ENCODE measurements around the gene MCTP1. TPM values are rescaled to one million over a fixed set of nuclear protein-coding genes. Genes with fewer than 3 reads are reported as not detected.

MCTP1 gene
- total RNA-seq, 2 donors from 2014 or later = 6.6 to 11.2 TPM

DNA sequence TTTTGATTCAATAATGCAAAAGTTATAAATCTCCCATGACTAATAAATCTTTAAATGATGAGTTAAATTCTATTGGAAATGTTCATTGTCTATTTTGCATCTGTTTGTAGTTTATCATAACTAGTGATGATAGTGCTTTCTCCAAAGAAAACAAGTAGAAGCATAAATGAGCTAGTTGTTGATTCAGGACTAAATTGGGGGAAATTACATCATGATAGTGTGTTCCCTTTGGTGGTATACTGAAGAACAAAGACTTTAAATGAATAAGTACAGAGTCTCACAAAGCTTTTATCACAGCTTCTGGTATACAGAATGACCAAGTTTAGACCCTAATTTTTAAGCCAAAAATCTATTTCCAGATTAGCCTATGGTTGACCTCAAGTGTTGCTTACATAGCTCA is 173.8 kb downstream of the MCTP1 start:
- ATAC-seq (no peak), DNase-seq (ENCODE audit: low spot score) (no peak)
- Mint-ChIP-seq H3K27ac (no peak overlapping the region), H3K4me3 (no peak overlapping the region), H3K4me1 (ENCODE audit: low read depth in 2 of 2) (no peaks in the 10 kb centered on the region), H3K27me3 (peaks cover 3 to 6% of the 10 kb centered on the region in 2 donors), H3K9me3 (no peaks in the 10 kb centered on the region), H3K36me3 (no peaks in the 10 kb centered on the region)

- DNase-seq (ENCODE audit: low spot score) (no peak), ATAC-seq (no peak)
- Mint-ChIP-seq H3K36me3 (no peaks in the 10 kb centered on the region), H3K9me3 (no peaks in the 10 kb centered on the region), H3K27me3 (peaks cover 2 to 3% of the 10 kb centered on the region in 2 donors), H3K4me3 (no peak overlapping the region), H3K4me1 (ENCODE audit: low read depth in 2 of 2) (no peaks in the 10 kb centered on the region), H3K27ac (no peak overlapping the region)
Observed at GRCh38 chr5:95110118-95110517, 174.8 kb downstream of the MCTP1 start.

DNA sequence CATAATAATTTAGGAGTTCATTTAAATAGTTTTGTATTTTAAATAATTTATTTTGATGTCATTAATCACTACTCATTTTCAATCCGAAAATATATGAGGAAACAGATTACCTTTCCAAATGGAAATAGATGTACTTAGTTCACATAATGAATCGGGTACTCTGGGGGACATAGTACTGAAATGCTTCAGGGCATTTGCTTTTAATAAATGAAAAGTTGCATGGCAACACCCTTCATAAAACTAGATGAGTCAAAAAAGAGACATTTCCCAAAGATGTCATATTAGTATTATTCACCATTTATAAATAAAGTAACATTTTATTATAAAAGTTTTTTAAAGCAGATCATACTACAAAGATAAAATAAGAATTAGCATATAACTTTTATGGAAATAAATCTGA is 177.8 kb downstream of the MCTP1 start:
- H3K9me3 Mint-ChIP-seq = no peaks in the 10 kb centered on the region
- no peaks in the 10 kb centered on the region for H3K4me1 Mint-ChIP-seq (ENCODE audit: low read depth in 2 of 2)
- peaks cover 0 to 3% of the 10 kb centered on the region in 2 donors for H3K27me3 Mint-ChIP-seq
- no peak for ATAC-seq
- no peak overlapping the region for H3K4me3 Mint-ChIP-seq
- H3K27ac Mint-ChIP-seq = no peak overlapping the region
- no peak for DNase-seq (ENCODE audit: low spot score)
- no peaks in the 10 kb centered on the region for H3K36me3 Mint-ChIP-seq

- ATAC-seq = no peak
- Mint-ChIP-seq H3K27ac (no peak overlapping the region), H3K27me3 (peaks cover 0 to 3% of the 10 kb centered on the region in 2 donors), H3K9me3 (no peaks in the 10 kb centered on the region), H3K4me3 (no peak overlapping the region), H3K4me1 (ENCODE audit: low read depth in 2 of 2) (no peaks in the 10 kb centered on the region), H3K36me3 (no peaks in the 10 kb centered on the region)
- no peak for DNase-seq (ENCODE audit: low spot score)
Observed at GRCh38 chr5:95105638-95106037, 179.3 kb downstream of the MCTP1 start.

DNA sequence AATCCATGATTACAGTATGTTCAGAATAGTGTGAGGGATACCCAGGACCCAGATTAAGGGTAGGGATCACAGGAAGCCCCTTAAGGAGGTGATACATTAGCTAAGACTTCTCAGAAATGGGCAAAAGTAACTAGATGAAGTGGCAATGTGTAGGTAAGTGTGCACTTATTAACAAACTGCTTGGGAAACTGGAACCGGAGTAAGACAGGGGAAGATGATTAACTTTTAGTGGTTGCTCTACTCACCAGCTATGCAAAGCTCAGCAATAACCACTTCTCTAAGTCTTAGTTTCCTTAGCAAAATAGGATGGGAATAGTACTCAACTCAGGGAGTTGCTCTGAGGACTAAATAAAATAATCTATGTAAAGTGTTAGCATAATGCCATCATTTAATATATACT is 182.2 kb downstream of the MCTP1 start:
- Mint-ChIP-seq H3K27ac (no peak overlapping the region), H3K4me1 (ENCODE audit: low read depth in 2 of 2) (no peaks in the 10 kb centered on the region), H3K27me3 (no peaks in the 10 kb centered on the region), H3K9me3 (no peaks in the 10 kb centered on the region), H3K4me3 (no peak overlapping the region), H3K36me3 (no peaks in the 10 kb centered on the region)
- ATAC-seq = no peak
- no peak for DNase-seq (ENCODE audit: low spot score)

DNA sequence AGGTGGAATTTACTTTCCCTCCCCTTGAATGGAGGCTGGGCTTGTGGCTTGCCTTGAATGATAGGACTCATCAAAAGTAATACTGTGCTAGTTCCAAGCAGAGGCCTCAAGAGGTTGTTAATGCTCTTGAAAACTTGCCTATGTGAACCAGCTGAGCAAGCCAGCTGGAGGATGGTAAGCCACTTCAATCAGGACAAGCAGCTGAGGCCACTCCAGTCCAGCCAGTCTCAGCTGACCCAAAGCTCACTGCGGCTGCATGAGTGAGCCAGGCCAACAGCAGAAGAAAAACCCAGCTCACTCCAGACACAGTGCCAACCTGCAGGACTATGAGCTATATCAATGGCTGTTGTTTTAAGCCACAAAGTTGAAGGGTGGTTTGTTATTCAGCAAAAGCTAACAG is 182.8 kb downstream of the MCTP1 start:
- H3K9me3 Mint-ChIP-seq = no peaks in the 10 kb centered on the region
- ATAC-seq = peak in 1 of 2 donors; percentile 40
- no peak overlapping the region for H3K27ac Mint-ChIP-seq
- no peaks in the 10 kb centered on the region for H3K27me3 Mint-ChIP-seq
- H3K4me3 Mint-ChIP-seq = no peak overlapping the region
- no peaks in the 10 kb centered on the region for H3K4me1 Mint-ChIP-seq (ENCODE audit: low read depth in 2 of 2)
- no peaks in the 10 kb centered on the region for H3K36me3 Mint-ChIP-seq
- no peak for DNase-seq (ENCODE audit: low spot score)

- DNase-seq (ENCODE audit: low spot score) (no peak), ATAC-seq (no peak)
- H3K27me3 Mint-ChIP-seq = peaks cover 3 to 7% of the 10 kb centered on the region in 2 donors
- no peaks in the 10 kb centered on the region for H3K36me3 Mint-ChIP-seq
- no peaks in the 10 kb centered on the region for H3K4me1 Mint-ChIP-seq (ENCODE audit: low read depth in 2 of 2)
- peaks cover 5% of the 10 kb centered on the region for H3K9me3 Mint-ChIP-seq
- no peak overlapping the region for H3K4me3 Mint-ChIP-seq
- no peak overlapping the region for H3K27ac Mint-ChIP-seq
Observed at GRCh38 chr5:95100551-95100950, 184.3 kb downstream of the MCTP1 start.

GRCh38 chr5:95098012-95098411 is 186.9 kb downstream of the MCTP1 start:
- Mint-ChIP-seq H3K36me3 (no peaks in the 10 kb centered on the region), H3K4me1 (ENCODE audit: low read depth in 2 of 2) (no peaks in the 10 kb centered on the region), H3K27me3 (peaks cover 3 to 7% of the 10 kb centered on the region in 2 donors), H3K9me3 (peaks cover 6% of the 10 kb centered on the region), H3K27ac (no peak overlapping the region), H3K4me3 (no peak overlapping the region)
- no peak for DNase-seq (ENCODE audit: low spot score)
- no peak for ATAC-seq

- peaks cover 18% of the 10 kb centered on the region for H3K9me3 Mint-ChIP-seq
- DNase-seq (ENCODE audit: low spot score) (no peak), ATAC-seq (no peak)
- H3K4me1 Mint-ChIP-seq (ENCODE audit: low read depth in 2 of 2) = peaks cover 1% of the 10 kb centered on the region in 2 donors
- H3K4me3 Mint-ChIP-seq = no peak overlapping the region
- peaks cover 4% of the 10 kb centered on the region for H3K36me3 Mint-ChIP-seq
- H3K27me3 Mint-ChIP-seq = peaks cover 3 to 7% of the 10 kb centered on the region in 2 donors
- no peak overlapping the region for H3K27ac Mint-ChIP-seq
Observed at GRCh38 chr5:95093211-95093610, 191.7 kb downstream of the MCTP1 start.

GRCh38 chr5:95090774-95091173 is 194.1 kb downstream of the MCTP1 start:
- DNase-seq (ENCODE audit: low spot score) (no peak), ATAC-seq (no peak)
- no peak overlapping the region for H3K4me3 Mint-ChIP-seq
- peaks cover 0 to 3% of the 10 kb centered on the region in 2 donors for H3K27me3 Mint-ChIP-seq
- peaks cover 4% of the 10 kb centered on the region for H3K36me3 Mint-ChIP-seq
- H3K27ac Mint-ChIP-seq = no peak overlapping the region
- peaks cover 19 to 20% of the 10 kb centered on the region in 2 donors for H3K4me1 Mint-ChIP-seq (ENCODE audit: low read depth in 2 of 2)
- peaks cover 15% of the 10 kb centered on the region for H3K9me3 Mint-ChIP-seq

- Mint-ChIP-seq H3K27me3 (peaks cover 0 to 3% of the 10 kb centered on the region in 2 donors), H3K27ac (peak overlapping the region in 1 of 2 donors; percentile 78), H3K4me1 (ENCODE audit: low read depth in 2 of 2) (peaks cover 24 to 29% of the 10 kb centered on the region in 2 donors), H3K9me3 (peaks cover 12% of the 10 kb centered on the region), H3K4me3 (peak overlapping the region; percentile 41), H3K36me3 (peaks cover 4% of the 10 kb centered on the region)
- ATAC-seq = peak; percentile 52 to 82
- no peak for DNase-seq (ENCODE audit: low spot score)
Observed at GRCh38 chr5:95087816-95088317, 197.0 kb downstream of the MCTP1 start.

DNA sequence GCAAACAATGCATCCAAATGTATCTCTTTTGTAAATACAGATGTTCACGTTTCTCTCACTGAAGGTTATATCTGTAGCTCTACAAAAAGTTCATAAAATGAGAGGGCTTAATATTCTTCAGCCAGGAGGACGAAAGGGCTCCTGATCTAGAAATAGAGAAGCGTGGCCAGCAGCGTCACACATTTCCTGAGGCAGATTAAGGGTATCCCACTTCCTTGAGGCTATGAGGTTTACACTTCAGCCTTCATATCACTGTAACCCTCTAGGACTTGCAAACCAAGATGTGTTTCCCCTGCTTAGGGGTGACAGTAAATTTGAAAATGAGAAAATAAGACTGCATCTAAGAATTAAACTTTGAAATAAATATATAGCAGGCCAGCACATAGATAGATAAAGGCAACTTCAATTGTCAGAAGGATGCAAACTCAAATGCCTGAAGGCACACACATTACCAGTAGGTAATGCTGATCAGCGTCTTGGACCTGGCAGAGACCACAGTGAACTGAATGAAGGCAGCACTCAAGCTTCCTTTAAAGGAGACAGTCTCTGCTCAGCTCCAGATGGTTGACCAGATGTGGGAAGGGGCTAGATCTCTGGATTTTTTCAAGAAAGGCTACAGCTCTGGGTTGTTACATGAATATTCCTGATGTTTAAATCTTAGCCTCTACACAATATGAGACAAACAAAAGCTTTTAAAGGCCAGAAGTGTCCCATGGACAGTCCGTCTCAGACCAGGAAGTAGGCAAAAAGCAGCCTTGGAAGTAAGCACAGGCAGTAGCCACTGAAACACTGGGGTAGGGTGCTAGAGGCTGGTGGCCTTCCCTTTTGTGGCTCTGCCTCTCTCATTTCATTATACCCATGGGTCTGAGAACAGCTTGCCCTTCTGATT is 197.7 kb downstream of the MCTP1 start:
- H3K4me3 Mint-ChIP-seq = peak overlapping the region; percentile 41
- peak; percentile 62 for DNase-seq (ENCODE audit: low spot score)
- peak overlapping the region in 1 of 2 donors; percentile 78 for H3K27ac Mint-ChIP-seq
- ATAC-seq = peak; percentile 82 to 86
- peaks cover 12% of the 10 kb centered on the region for H3K9me3 Mint-ChIP-seq
- H3K4me1 Mint-ChIP-seq (ENCODE audit: low read depth in 2 of 2) = peaks cover 26 to 30% of the 10 kb centered on the region in 2 donors
- peaks cover 0 to 3% of the 10 kb centered on the region in 2 donors for H3K27me3 Mint-ChIP-seq
- peaks cover 4% of the 10 kb centered on the region for H3K36me3 Mint-ChIP-seq

- no peaks in the 10 kb centered on the region for H3K36me3 Mint-ChIP-seq
- DNase-seq (ENCODE audit: low spot score) = no peak
- H3K9me3 Mint-ChIP-seq = no peaks in the 10 kb centered on the region
Observed at GRCh38 chr5:95084757-95085156, 200.1 kb downstream of the MCTP1 start.

GRCh38 chr5:95083606-95084005 is 201.3 kb downstream of the MCTP1 start:
- H3K4me1 Mint-ChIP-seq (ENCODE audit: low read depth in 2 of 2) = peaks cover 49 to 50% of the 10 kb centered on the region in 2 donors
- H3K36me3 Mint-ChIP-seq = no peaks in the 10 kb centered on the region
- ATAC-seq (no peak), DNase-seq (ENCODE audit: low spot score) (no peak)
- H3K27ac Mint-ChIP-seq = no peak overlapping the region
- H3K27me3 Mint-ChIP-seq = peaks cover 0 to 3% of the 10 kb centered on the region in 2 donors
- no peak overlapping the region for H3K4me3 Mint-ChIP-seq
- no peaks in the 10 kb centered on the region for H3K9me3 Mint-ChIP-seq

More at GRCh38 chr5:95084757-95085156, 200.1 kb downstream of the MCTP1 start:
- peak overlapping the region in 1 of 2 donors; percentile 22 for H3K27ac Mint-ChIP-seq
- peaks cover 44 to 46% of the 10 kb centered on the region in 2 donors for H3K4me1 Mint-ChIP-seq (ENCODE audit: low read depth in 2 of 2)
- H3K27me3 Mint-ChIP-seq = peaks cover 0 to 3% of the 10 kb centered on the region in 2 donors
- no peak overlapping the region for H3K4me3 Mint-ChIP-seq
- no peak for ATAC-seq
